Stromal cell of bone marrow (primary cell): ENCODE data around the gene PTH2.

ENCODE experiments used
- DNase-seq: peaks from one replicate; pipeline ENCODE4 v3.0.0-alpha.2; 2012; ENCODE audit warnings: low read depth

The PTH2 gene

DNA sequence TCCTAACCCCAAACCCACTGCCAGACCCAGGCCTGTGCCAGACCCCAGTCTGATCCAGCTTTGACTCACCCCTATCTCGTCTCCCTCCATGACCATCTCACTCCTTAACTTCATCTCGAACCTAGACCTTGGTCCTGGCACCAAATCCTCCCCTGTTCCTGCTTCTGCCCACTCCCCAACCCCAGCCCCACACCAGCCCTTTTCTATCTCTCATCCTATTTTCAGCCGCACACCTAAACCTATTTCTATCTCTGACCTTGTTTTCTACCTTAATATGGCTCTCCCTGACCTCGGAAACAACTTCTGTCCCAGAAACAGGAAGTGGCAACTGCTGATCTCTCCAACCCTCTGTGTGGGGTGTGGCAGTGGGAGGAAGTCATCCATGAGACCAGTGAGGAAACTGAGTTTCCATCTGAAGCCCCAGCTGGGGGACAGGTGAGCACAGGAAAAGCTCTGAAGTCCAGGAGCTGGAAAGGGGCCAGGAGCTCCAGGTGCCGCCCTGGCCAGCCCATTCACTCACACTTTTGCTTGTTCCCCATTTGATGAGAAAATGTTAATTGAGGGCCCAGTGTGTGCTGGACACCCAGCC, 13.7 kb downstream of the PTH2 start:
- no peak for DNase-seq

- no peak for DNase-seq
These were observed 14.3 kb downstream of the PTH2 start for GRCh38 chr19:49408816-49409440.

GRCh38 chr19:49407482-49408015, 15.7 kb downstream of the PTH2 start:
- no peak for DNase-seq

DNA sequence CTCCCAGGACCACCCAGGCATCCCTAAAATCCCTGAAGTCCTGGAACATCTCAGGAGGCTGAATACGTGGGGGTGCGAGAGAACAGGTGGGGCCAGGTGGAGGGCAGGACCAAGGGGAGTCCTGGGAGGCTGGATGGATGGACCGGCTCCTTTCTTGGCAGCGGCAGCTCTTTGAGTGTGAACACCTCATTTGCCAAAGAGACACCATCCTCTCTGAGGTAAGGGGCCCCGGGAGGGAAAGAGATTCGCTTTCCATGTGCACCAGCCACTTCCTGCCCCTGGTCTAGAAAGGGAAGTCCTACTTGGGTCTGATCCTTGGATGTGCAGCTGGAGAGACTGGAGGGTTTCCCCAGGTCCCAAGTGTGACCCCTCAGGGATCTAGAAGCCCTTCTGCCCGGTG, 16.2 kb downstream of the PTH2 start:
- DNase-seq, result no peak

DNA sequence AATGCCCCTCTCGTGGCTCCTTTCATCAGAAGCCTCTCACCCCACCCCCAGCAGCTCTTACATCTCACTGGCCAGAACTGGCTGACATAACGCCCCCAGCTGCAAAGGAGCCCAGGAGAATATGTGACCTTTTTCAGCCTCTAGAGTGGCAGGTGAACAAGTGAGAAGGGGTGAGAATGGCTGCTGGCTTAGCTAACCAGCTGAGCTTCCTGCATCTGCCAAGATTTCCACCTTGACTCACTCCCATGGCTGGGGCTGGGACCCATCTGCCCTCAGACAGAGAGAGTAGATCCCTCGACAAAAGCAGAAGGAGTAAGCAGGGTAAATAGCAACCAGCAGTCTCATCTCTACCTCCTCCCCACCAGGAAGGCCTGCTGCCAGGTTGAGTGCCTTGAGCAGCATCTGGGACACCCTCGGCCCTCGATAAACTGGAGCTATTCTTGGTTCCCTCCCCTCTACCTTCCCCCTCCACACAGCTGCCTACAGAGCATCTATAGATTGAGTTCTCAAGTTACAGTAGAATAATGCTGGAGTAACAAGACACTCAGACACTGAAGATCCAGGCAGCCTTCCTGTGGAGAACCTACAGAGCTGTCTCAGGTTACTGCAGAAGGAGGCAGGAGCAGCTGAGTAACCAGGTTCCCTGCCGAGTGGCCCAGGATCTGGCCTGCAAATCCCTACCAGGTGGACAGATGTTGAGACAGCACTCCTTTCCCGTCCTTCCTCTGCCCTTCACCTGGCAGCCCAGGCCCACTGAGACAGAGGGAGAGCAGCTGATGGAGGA, 19.6 kb downstream of the PTH2 start:
- no peak for DNase-seq

DNA sequence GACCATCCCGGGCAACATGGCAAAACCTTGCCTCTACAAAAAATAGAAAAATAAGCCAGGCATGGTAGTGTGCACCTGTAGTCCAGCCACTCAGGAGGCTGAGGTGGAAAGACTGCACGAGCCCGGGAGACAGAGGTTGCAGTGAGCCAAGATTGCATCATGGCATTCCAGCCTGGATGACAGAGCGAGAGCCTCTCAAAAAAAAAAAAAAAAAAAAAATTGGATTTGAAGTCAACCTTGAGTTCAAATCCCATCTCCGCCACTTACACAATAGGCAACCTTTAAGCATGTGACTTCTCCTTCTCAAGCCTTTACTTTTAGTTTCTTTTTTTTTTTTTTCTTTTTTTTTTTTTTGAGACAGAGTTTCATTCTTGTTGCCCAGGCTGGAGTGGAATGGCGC, 23.2 kb downstream of the PTH2 start:
- no peak for DNase-seq

DNA sequence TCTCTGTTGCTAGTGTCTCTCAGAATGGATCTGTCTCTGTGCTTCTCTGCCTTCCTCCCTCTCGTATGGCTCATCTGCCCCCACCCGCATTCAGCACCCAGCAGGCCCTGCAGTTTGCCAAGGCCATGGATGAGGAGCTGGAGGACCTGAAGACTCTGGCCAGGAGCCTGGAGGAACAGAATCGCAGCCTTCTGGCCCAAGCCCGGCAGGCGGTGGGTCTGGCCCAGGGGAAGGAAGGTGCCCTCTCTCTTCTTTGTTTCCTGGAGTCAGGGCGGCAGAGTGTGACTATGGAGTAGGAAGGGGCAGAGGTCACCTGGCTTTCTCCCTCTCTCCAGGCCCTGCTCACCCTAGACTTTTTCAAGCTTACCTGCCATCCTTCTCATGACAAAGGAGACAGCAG, 24.3 kb downstream of the PTH2 start:
- no peak for DNase-seq

GRCh38 chr19:49398001-49398615, 25.1 kb downstream of the PTH2 start:
- no peak for DNase-seq

GRCh38 chr19:49396738-49397505, 26.3 kb downstream of the PTH2 start:
- DNase-seq, result no peak

DNA sequence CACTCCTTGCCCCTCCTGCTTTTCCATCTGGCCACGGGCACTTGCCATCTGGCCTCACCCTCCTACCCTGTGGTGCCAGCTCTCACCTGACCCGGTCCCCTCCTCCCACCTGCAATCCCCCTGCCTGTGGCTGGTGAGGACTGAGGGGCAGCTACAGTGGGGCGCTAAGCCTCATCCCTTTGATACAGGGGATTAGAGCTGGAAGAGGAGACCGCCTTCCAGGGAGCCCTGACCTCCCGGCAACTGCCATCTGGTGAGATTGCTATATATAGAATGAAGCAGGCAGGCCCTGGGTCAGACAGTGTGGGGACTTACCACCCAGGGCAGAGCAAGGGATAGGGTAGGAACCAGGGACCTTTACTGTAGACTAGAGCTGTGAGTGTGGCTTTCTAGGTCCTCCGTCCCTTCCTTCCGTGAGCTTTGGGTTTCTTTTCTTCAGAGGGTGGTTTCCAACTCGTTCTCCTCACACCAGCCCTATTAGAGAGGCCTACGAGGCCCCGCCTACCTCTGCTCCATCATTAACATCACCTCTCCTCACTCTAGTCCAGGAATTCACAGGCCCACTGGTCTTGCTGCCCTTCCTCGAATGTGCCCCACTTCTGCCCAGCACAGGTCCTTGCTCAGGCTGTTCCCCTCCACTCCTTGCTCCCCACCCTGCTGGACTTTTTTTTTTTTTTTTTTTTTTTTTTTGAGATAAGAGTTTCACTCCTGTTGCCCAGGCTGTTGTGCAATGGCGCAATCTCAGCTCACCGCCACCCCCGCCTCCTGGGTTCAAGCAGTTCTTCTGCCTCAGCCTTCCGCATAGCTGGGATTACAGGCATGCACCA, 27.4 kb downstream of the PTH2 start:
- DNase-seq, result no peak

GRCh38 chr19:49393881-49394280, 29.4 kb downstream of the PTH2 start:
- no peak for DNase-seq

DNA sequence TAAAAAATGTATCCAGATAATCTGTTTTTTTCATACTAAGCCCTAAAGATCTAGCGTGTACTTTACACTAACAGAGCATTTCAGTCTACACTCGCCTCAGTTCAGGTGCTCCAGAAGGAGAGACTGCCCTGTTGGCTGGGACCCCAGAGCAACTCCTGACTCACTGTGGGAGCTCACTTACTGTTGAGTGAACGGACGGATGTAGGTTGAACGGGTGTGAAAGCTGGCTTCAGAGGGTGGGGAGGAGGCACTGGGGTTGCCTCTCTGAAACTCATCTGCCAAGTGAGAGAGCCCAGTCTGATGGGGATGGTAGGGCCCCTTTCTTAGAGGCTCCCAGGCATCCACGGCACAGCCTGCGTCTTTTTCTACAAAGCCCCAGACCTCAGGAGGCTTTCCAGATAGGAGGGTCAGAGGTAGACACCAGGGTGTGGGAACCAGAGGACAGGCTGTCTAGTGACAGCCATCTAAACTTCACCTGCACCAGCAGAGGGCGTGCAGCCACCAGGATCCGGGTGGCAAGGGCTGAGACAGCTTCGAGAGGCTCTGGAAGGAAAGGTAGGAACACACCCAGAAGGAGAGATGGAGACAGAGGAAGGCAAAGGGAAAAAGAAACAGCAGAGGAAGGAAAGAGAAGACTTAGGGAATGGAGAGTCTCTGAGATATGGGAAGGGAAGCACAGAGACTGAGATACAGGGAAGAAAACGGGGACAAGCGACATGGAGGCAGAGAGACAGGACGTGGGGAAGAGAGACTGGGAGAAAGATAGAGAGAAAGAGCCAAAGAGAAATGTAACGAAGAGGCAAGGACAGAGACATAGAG, 31.5 kb downstream of the PTH2 start:
- DNase-seq, result peak; percentile 40

DNA sequence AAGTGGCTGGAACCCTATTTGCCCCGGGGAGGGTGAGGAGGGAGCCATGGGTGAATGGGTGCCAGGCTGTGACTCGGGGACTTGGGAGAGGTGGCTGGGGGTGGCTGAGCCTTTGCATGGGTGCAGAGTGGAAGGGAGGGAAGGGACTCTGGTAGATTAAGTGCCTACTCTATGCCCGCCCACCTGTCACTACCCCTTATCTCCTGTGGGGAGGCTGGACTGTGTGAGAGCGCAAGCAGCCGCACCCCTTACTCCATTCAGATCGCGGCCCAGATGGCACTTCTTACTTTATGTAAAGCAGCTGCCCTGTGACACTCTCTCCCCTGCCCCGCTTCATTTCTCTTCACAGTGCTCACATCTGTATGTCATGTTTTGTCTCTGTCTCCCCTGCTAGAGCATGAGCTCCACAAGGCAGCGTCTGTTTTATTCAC, 32.3 kb downstream of the PTH2 start:
- no peak for DNase-seq

- DNase-seq, result no peak
These were observed 32.9 kb downstream of the PTH2 start for GRCh38 chr19:49390131-49390928.

DNA sequence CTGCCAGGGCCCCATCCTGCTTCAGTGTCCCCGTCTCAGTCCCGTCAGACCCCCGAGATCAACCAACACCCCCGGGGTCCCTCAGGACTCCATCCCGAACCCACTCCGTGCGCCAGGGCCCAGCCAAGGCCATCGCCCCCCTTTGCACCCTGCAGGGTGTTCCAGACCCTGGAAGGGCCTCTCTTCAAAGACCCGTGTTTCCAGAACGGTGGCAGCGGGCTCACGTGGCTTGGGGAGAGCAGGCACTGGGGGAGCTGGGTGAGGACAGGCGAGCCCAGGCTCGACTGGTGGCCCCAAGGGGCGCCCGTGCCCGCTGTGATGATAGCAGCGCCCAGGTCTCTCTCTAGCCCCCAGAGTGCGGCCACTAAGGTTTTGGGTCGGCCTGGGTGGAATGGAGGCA, 33.8 kb downstream of the PTH2 start:
- DNase-seq, result no peak

GRCh38 chr19:49387936-49388372, 35.3 kb downstream of the PTH2 start, which contains the start of gene KASH5:
Gene KASH5 (plus strand): TSS chr19:49388249. CDS start chr19:49390884, 2,635 bp downstream.
- peak; percentile 4 for DNase-seq

DNA sequence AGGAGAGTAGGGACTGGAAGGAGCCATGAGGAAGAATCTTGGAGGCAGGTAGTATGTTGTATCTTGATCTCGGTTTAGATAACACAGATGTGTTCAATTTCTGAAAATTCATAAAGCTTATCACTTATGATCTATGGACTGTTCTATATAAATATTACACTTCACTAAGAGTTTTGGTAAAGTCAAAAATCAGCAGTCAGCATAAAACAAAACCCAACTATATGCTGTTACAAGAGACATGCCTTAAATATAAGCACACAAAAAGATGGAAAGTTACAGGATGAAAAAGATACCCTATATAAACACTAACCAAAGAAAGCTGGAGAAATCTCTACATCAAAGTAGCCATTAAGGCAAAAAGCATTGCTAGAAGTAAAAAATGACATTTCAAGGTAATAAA, 39.6 kb downstream of the PTH2 start:
- DNase-seq, result no peak

GRCh38 chr19:49382639-49383038, 40.6 kb downstream of the PTH2 start:
- no peak for DNase-seq

DNA sequence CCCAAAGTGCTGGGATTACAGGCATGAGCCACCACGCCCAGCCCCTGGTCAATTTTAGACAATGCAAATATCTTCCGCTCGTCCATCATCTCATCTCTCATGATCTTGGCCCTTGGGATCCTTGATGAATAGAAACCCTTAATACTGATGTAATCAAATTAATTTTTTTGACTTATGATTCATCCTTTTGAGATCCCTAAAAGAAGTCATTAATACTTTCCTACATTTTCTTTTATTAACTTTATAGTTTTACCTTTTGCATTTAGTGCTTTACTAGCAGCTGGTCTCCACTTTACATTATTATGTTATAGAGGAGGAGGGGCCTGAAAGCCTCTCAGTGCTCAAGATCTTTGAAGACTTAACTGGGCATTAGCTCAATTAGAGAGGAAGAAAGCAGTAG, 42.9 kb downstream of the PTH2 start:
- DNase-seq, result no peak
